GM18868 (cell line): ENCODE measurements around the gene VPS39.
A peak's percentile ranks its signal among the peaks of the same experiment; 100 is the strongest.

Experiments used
- ATAC-seq: cut with Tn5 transposase; IDR thresholded peaks from one replicate; pipeline ENCODE4 v1.9.1; 2021; ENCODE audit warnings: mild to moderate bottlenecking, moderate library complexity; ENCODE audit not compliant: unreplicated experiment

VPS39 gene

GRCh38 chr15:42202653-42203052 is 5.5 kb downstream of the VPS39 start:
- no peak for ATAC-seq

- ATAC-seq: no peak
These were observed 6.3 kb downstream of the VPS39 start for GRCh38 chr15:42201801-42202200.

GRCh38 chr15:42199126-42199525 is 9.0 kb downstream of the VPS39 start:
- no peak for ATAC-seq

GRCh38 chr15:42198516-42198915 is 9.6 kb downstream of the VPS39 start:
- no peak for ATAC-seq

- ATAC-seq: no peak
These were observed 13.6 kb downstream of the VPS39 start for GRCh38 chr15:42194513-42194912.

GRCh38 chr15:42193383-42193782 is 14.7 kb downstream of the VPS39 start:
- no peak for ATAC-seq

- ATAC-seq: peak; percentile 54
These were observed 16.3 kb downstream of the VPS39 start for GRCh38 chr15:42191610-42192346.

GRCh38 chr15:42190370-42190769 is 17.7 kb downstream of the VPS39 start:
- ATAC-seq: no peak

- no peak for ATAC-seq
These were observed 22.3 kb downstream of the VPS39 start for GRCh38 chr15:42185801-42186200.

- ATAC-seq: no peak
These were observed 23.4 kb downstream of the VPS39 start for GRCh38 chr15:42184736-42185135.

GRCh38 chr15:42184296-42184695 is 23.8 kb downstream of the VPS39 start:
- no peak for ATAC-seq

GRCh38 chr15:42182961-42183360 is 25.1 kb downstream of the VPS39 start:
- no peak for ATAC-seq

GRCh38 chr15:42182328-42182886 is 25.7 kb downstream of the VPS39 start:
- ATAC-seq: no peak

- ATAC-seq: no peak
These were observed 30.0 kb downstream of the VPS39 start for GRCh38 chr15:42178056-42178455.

- no peak for ATAC-seq
These were observed 32.4 kb downstream of the VPS39 start for GRCh38 chr15:42175671-42176070.

- no peak for ATAC-seq
These were observed 35.6 kb downstream of the VPS39 start for GRCh38 chr15:42172475-42172874.

- ATAC-seq: no peak
These were observed 36.3 kb downstream of the VPS39 start for GRCh38 chr15:42171795-42172194.

- ATAC-seq: no peak
These were observed 37.0 kb downstream of the VPS39 start for GRCh38 chr15:42171122-42171521.

- no peak for ATAC-seq
These were observed 41.7 kb downstream of the VPS39 start for GRCh38 chr15:42166225-42166940.

GRCh38 chr15:42165106-42165505 is 43.0 kb downstream of the VPS39 start:
- ATAC-seq: no peak

GRCh38 chr15:42163947-42164550 is 44.1 kb downstream of the VPS39 start:
- ATAC-seq: no peak

GRCh38 chr15:42163291-42163690 is 44.8 kb downstream of the VPS39 start:
- no peak for ATAC-seq
